Stimulated activated CD8-positive, alpha-beta memory T cell treated with anti-CD3 and anti-CD28 coated beads, Interleukin-4, amount 100 ng/mL, for 24 hours (primary cell): Measurements from ENCODE around the gene PAM16.

ENCODE experiments used
- DNase-seq: peaks from one replicate; pipeline ENCODE4 v3.0.0-alpha.2; 2020; ENCODE audit warnings: low read depth

PAM16 gene

GRCh38 chr16:4298761-4299522, 52.2 kb downstream of the PAM16 start:
- DNase-seq, result no peak

- DNase-seq, result no peak
Measured at GRCh38 chr16:4297480-4297879, 53.6 kb downstream of the PAM16 start.

GRCh38 chr16:4295581-4295980, 55.5 kb downstream of the PAM16 start:
- DNase-seq, result no peak

GRCh38 chr16:4293822-4294457, 57.2 kb downstream of the PAM16 start:
- DNase-seq, result no peak

- DNase-seq, result no peak
Measured at GRCh38 chr16:4293181-4293716, 57.9 kb downstream of the PAM16 start.

GRCh38 chr16:4291699-4292098, 59.4 kb downstream of the PAM16 start:
- DNase-seq, result no peak
